GM12874 (cell line): ENCODE results near the gene CSNK2B.

Experiments used
- TF ChIP-seq, protein P1 (sequence below): IDR thresholded peaks from 2 replicates; pipeline ENCODE4 v1.5.1; 2011; ENCODE audit warnings: low read depth, mild to moderate bottlenecking, control low read depth, low read length, moderate library complexity; ENCODE audit not compliant: insufficient read depth

Gene CSNK2B

DNA sequence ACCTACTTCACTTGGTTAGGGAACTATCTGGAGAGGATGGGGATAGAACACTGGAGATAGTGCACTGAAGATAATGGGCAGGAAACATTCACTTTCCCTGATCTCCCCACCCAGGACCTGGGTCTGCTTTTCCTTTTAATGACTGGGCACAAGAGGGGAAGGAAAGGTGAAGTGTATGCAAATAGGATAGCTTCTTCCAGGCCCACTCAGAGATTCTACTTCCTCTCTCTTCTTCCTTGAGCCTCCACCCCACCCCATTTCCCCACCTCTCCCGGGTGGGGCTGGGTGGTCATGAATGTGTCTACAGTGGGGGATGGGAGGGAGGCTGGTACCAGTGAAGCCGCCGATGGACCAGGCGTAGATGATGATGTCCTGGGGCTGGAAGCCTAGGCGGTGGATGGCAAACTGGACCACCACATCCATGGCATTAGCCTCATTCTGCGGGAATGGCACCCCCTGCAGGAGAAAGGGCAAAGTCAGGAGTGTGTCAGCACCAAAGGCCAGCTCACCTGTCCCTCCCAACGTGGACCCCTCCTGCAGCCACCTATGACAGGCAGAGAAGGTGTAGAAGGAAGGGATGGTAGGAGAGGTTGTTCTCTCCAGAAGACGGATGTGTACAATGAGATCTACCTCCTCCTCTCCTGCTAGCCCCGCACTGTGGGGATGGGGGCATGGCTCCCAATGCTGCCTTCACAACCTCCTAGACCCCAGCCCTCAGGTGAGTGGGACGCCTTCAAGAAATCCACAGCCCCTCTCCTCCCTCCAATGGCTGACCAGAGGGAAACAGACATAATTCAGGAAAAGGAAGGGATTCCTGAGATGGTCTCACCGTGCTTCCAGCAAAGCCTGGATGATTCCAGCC is 23.6 kb downstream of the CSNK2B start:
- TF ChIP-seq, protein P1, sequence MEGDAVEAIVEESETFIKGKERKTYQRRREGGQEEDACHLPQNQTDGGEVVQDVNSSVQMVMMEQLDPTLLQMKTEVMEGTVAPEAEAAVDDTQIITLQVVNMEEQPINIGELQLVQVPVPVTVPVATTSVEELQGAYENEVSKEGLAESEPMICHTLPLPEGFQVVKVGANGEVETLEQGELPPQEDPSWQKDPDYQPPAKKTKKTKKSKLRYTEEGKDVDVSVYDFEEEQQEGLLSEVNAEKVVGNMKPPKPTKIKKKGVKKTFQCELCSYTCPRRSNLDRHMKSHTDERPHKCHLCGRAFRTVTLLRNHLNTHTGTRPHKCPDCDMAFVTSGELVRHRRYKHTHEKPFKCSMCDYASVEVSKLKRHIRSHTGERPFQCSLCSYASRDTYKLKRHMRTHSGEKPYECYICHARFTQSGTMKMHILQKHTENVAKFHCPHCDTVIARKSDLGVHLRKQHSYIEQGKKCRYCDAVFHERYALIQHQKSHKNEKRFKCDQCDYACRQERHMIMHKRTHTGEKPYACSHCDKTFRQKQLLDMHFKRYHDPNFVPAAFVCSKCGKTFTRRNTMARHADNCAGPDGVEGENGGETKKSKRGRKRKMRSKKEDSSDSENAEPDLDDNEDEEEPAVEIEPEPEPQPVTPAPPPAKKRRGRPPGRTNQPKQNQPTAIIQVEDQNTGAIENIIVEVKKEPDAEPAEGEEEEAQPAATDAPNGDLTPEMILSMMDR = peak; percentile 58

DNA sequence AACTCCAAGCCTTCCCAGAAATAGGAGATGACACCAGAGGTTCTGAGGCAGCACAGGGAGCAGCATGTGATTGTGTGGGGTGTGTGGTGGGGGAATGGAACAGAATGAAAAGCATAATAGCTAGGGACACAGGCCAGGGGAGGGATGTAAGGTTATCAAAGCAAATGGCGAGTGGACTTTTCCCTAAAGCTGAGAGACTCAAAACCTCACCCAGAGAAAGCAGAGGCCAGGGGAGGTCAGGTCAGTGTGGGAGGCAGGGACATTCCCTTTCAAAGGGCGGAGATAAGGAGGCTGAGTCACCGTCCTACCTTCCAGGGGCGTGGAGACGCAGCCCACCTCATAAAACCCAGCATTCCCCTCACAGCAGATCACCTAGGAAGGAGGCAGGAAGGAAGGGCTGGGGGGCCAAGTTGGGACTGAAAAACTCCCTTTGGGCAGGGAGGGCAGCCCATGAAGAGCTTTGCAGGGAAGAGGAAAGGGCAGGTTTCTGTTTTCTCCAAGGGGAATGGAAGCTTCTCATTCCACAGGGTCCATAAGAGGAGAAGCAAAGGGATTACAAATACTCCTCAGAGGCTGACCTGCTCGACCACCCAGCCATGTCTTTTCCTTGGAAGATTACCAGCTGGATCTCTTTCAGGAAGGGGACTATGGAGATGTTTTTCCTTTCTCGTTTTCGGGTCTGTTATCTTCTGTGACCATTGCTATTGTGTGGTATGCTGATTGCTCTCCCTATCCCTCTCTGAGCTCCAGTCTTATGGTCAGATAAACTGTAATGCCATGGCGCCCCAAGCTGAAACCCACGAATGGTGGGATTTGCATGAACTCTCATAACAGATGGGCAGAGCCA is 24.6 kb downstream of the CSNK2B start:
- TF ChIP-seq, protein P1 = no peak

DNA sequence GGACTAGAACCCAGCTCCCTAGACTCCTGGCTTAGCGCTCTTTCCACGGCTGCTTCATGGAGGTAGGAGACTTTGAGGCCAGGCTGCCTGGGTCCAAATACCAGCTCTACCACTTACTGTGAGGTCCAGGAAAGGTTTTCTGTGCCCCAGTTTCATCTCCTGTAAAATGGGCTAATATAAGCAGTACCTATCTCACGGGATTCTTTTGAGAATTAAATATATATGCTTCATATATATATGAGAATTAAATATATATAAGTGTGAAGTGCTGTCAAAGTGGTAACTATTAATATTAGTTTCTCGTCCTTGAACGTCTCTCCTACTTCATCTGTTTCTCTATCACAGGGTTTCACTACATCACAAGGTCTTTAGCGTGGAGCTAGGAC is 25.2 kb downstream of the CSNK2B start:
- TF ChIP-seq, protein P1 = no peak

DNA sequence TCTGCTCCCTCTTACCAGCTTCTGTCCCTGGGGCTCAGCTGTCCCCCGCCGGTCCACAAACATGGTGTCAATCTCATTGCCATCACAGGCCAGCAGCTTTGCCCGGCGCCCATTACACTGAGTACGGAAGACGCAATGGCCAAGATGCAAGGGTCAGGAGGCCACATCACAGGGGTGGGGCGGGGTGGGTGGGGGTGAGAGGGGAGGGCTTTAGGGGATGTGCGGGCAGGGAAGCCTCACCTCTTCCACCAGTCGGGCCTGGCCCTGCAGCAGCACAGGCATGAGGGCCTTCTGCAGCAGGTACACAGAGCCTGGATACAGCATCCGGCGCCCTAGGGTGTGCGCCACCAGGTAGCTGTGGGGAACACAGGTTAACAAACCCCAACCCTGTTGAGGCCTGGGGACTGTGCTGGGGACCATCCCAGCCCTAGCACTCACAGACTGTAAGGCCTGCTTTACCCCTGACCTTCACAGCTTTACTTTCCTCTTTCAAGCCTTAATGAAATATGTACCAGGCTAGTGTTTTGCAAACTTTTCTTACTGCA is 25.8 kb downstream of the CSNK2B start:
- TF ChIP-seq, protein P1 = no peak

DNA sequence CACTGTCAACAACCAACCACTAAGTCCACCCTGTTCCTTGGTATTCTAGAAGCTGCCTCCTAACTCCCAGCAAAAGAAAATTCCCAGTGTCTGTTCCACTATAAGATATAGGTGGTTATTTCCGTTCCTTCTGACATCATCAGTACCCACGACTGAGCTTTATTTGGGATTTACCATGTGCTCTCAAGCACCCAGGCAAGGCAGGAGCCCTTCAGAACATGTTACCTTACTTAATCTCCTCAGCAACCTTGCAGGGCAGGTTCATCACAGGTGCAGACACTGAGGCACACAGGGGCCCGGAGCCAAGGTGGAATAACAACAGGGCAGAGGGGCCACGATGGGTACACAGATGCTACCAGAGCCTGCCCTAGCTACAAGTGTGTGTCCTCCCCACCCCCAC is 26.5 kb downstream of the CSNK2B start:
- TF ChIP-seq, protein P1 = no peak

DNA sequence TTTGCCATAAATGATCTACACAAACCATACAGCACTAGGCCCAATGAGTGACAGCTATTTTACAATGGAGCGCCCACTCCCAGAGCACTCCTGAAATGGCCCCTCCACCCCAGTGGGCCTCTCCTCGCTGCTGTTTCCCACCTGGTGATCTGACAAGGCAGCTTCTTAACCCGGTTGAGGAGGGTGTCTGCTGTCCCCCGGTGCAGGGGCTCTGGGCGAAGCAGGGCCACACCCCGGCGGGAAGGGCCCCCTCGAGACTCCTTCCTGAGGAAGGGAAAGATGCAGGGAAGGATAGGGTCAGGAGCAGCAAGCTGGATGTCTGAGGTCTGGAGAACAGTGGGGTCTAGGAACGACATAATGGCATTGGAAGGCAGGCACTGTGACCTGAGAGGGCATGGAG is 27.0 kb downstream of the CSNK2B start:
- TF ChIP-seq, protein P1 = no peak

DNA sequence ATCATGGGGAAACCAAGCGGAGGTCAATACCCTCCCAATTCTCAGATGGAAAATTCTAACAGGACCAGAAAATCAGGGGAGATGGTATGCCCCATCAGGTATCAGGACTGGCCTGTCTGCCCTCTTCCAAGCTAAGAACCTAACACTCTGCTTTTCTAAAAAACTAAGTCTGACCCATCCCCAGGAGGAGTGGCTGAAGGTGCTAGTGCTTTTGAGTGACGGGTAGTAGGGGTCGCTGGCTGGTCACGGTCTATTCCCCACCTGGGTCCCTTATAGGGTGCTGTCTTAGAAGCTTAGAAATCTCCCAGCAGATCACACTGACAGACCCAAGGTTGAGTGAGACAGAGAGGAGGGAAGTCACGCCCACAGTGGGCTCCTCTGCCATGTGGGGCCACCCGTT is 27.7 kb downstream of the CSNK2B start:
- TF ChIP-seq, protein P1 = no peak
